DMS153 (cell line): ENCODE measurements around the gene STMP1.

ENCODE experiments used
- DNase-seq: peaks from one replicate; lab custom pipeline; 2025; lab: John Stamatoyannopoulos, UW

Gene STMP1

GRCh38 chr7:135719688-135720087 lies 57.4 kb downstream of the STMP1 start:
- no peak for DNase-seq

GRCh38 chr7:135721198-135721820 lies 59.0 kb downstream of the STMP1 start:
- DNase-seq, result no peak

GRCh38 chr7:135723411-135723810 lies 61.1 kb downstream of the STMP1 start:
- DNase-seq, result no peak
